DMS53 (cell line): Measurements from ENCODE around the gene CSMD2.
A peak's percentile ranks its signal among the peaks of the same experiment; 100 is the strongest.

Experiments
- DNase-seq: peaks from one replicate; lab custom pipeline; 2025; lab: John Stamatoyannopoulos, UW

Gene CSMD2

GRCh38 chr1:33680281-33680840 lies 484.7 kb downstream of the CSMD2 start:
- no peak for DNase-seq

GRCh38 chr1:33670567-33670966 lies 494.5 kb downstream of the CSMD2 start:
- no peak for DNase-seq

- no peak for DNase-seq
Observed at GRCh38 chr1:33668695-33669094, 496.3 kb downstream of the CSMD2 start.

GRCh38 chr1:33667386-33668282 lies 497.4 kb downstream of the CSMD2 start:
- DNase-seq: no peak

GRCh38 chr1:33666616-33667015 lies 498.4 kb downstream of the CSMD2 start:
- no peak for DNase-seq

GRCh38 chr1:33661811-33662454 lies 503.1 kb downstream of the CSMD2 start:
- DNase-seq: no peak

- DNase-seq: no peak
Observed at GRCh38 chr1:33660956-33661355, 504.1 kb downstream of the CSMD2 start.

GRCh38 chr1:33660244-33660643 lies 504.8 kb downstream of the CSMD2 start:
- peak; percentile 70 for DNase-seq

GRCh38 chr1:33659641-33660040 lies 505.4 kb downstream of the CSMD2 start:
- no peak for DNase-seq

- no peak for DNase-seq
Observed at GRCh38 chr1:33657833-33658232, 507.2 kb downstream of the CSMD2 start.

- DNase-seq: no peak
Observed at GRCh38 chr1:33656467-33657005, 508.5 kb downstream of the CSMD2 start.

- DNase-seq: no peak
Observed at GRCh38 chr1:33655496-33655895, 509.5 kb downstream of the CSMD2 start.

- peak; percentile 52 for DNase-seq
Observed at GRCh38 chr1:33654267-33654834, 510.7 kb downstream of the CSMD2 start.

GRCh38 chr1:33653226-33653625 lies 511.8 kb downstream of the CSMD2 start:
- DNase-seq: no peak

- no peak for DNase-seq
Observed at GRCh38 chr1:33650708-33651107, 514.3 kb downstream of the CSMD2 start.

GRCh38 chr1:33649759-33650158 lies 515.3 kb downstream of the CSMD2 start:
- no peak for DNase-seq

GRCh38 chr1:33643216-33643615 lies 521.8 kb downstream of the CSMD2 start:
- no peak for DNase-seq

- peak; percentile 72 for DNase-seq
Observed at GRCh38 chr1:33641104-33641830, 523.8 kb downstream of the CSMD2 start.

- DNase-seq: no peak
Observed at GRCh38 chr1:33640114-33640660, 524.8 kb downstream of the CSMD2 start.

- DNase-seq: no peak
Observed at GRCh38 chr1:33637846-33638440, 527.1 kb downstream of the CSMD2 start.

GRCh38 chr1:33636209-33636608 lies 528.8 kb downstream of the CSMD2 start:
- DNase-seq: no peak
